ENCODE measurements around the gene SLC35B4.

Gene SLC35B4

DNA sequence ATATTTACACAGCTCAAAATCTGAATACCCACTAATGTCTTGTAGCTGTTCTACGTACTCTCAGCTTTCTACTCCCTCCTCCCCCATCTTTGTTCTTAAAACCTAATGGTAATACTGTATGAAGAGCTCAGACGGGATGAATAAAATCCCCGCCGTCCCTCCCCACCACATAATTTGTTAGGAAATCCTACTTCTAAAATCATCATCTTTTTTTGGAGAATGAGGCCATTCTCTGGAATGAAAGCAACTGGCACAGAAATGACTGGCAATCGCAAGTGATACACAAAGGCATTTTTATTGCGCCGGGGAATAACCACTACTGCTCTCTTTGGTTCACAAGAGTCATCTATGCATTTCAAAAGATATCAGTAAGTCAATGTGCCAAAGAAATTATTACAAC, 27.3 kb downstream of the SLC35B4 start:
- DNase-seq = no peak

DNA sequence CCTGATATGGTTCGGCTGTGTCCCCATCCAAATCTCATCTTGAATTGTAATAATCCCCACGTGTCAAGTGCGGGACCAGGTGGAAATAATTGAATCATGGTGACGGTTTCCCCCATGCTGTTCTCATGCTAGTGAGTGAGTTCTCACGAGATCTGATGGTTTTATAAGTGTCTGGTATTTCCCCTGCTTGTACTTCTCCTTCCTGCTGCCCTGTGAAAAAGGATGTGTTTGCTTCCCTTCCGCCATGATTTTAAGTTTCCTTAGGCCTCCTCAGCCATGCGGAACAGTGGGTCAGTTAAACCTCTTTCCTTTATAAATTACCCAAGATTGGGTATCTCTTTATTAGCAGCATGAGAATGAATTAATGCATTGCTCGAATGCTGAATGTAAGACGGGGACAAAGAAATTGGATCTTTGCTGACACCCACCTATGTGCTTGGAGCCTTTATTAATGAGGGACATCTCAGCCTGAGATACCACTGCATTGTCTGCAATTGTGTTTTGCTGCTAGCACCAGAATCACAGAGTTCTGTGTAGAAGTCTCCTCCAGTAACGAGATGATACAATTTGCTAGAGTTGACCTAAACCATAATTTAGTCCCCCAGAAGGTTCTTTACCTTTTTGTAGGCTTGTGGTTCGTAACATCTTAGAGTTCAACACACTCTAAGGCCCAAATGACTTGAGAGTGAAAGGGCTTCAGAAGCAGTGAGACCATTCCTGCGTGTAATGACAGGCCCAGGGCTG, 28.6 kb downstream of the SLC35B4 start:
- peak in 1 of 2 donors; percentile 18 for DNase-seq

DNA sequence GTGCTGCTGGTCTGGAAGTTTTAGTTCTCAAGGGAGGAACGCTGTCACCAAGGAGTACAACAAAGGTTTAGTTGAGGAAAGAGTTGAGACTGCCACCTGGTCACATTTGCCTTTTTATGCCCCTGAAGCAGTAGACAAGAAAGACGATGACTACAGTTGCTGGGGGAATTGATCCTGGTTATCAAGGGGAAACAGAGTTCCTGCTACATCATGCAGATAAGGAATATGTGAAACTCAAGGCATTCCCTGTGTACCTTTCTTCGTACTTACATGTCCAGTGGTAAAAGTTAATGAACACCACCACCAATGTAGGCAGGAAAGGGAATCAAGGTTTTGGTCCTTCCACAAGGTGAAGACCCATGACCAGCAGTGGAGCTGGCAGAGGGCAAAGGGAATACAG, 31.8 kb downstream of the SLC35B4 start:
- DNase-seq = no peak

DNA sequence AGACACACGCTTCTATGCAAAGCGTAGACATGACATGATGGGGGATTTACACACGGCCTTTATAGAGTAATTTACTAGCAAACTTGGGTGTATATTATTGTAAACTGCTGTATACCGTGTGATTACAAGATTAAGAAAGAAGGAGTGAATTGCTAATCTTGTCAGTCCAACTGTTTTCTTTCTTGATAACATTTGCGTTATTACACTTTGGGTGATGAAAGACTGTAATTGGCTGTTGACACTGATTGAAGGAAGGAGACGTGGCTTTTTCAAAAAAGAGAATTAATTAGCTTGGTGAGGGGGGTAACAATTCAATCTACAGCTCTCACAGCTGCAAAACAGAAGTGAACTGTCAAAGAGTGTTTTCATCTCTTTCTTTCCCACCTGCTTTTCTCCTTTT, 32.7 kb downstream of the SLC35B4 start:
- no peak for DNase-seq

DNA sequence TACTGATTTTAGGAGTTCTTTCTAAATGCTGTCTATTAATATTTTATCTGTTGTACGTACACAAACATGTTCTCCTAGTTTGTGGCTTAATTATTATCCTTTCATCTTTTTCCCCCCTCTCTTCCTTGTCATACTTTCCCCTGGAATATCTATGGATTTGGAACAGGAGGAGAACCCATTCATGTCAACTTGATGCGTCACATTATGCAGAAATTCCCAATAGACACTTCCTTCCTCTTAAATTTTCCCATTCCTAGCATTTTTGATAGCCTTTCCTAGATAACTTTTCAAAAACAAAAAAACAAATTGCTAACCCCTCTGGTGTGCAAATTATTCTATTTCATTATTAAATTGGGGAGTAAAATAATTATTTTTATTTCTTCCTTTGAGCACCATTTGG, 36.2 kb downstream of the SLC35B4 start:
- no peak for DNase-seq

DNA sequence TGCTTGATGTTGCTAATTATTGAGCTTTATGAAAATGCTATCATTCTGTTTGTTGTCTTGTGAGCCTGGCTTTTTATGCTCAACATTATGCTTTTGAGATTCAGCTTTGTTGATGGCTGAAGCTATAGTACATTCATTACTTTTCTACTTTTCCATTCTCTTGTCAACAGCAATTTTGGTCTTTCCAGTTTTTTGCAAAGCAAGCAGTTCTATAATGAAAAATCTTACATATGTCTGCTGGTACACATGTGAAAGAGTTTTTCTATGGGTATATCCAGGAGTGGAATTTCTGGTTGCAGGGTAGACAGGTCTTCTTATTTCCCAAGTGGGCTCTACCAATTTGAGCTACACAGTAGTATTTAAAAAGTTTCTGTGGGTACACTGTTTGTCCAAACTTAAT, 36.8 kb downstream of the SLC35B4 start:
- no peak for DNase-seq

DNA sequence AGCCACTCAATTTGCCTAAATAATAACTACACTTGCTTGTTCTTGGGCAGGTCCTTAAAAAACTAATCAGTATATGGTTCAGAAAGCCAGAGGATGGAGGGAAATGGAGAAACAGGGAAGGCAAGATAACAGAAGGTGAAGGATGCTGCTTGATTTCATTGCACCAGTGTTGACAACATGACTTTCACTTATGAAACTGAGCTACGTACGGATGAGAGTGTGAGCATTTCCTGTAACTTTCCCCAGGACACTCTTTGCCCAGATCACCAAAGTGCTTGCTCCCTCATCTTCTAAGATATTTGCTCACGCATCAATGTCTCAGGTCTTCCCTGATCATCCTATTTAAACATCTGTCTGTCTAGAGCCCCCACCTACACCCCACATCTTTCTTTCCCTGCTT, 37.4 kb downstream of the SLC35B4 start:
- DNase-seq = no peak

DNA sequence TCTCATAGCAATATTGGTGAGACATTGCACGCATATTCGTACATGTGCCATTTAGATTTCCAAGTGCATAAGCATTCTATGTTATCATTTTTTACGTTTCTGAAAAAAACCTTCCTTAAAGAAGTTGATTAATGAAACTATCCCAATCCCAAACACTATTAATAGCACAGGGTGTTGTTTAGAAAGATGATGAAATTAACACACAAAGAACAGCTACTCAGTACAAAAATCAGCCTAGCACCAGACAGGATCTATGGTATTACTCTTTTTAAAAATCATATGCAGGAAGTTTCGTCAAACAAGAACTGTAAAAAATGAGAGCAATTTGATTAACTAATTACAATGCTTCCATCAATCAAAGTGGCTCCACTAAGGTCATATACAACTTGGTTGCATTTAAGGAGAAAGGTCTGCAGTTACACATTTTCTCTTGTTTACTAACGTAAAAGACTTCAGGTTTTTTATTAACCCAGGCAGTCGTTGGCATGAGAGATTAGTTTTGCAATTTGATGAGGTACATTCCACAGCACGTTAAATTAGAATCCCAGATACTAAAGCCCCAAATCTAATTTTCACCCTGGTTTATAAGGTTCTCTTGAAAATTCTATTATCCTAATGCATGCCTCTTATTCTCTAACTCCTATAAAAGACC, 38.1 kb downstream of the SLC35B4 start:
- no peak for DNase-seq

DNA sequence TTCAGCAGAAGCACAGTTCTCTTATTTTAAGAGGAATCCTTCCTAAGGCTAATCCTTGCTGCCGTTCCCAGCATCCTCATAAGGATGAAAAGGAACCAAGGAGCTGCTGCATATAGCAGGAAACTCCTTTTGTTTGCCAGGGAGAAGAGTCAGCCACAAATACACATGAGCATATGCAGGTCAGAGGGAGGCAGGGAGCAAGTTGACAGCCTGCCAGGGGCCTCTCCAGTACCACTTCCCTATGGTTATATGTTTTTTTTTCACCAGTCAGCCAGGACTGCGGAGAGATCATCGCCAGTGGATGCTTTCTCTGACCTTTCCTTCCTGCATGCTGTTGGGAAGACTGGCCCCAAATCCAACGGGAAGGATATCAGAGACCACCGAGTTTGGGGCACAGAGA, 39.8 kb downstream of the SLC35B4 start:
- no peak for DNase-seq

DNA sequence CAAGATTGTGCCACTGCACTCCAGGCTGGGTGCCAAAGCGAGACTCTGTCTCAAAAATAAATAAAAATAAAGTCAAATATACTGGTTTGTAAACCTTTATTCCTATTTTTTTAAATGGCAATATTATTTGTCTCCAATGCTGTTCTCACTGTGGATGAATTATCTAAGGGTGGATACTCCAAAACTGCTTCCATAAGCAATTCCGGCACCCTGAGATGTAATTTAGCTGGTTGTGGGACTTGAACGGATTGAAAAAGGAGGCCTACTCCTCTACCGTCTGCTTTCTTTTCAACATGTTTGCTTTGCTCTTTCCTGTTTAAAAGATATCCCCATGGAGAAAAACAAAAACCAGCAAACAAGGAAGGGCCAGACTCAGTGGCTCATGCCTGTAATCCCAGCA, 54.4 kb downstream of the SLC35B4 start:
- no peak for DNase-seq

DNA sequence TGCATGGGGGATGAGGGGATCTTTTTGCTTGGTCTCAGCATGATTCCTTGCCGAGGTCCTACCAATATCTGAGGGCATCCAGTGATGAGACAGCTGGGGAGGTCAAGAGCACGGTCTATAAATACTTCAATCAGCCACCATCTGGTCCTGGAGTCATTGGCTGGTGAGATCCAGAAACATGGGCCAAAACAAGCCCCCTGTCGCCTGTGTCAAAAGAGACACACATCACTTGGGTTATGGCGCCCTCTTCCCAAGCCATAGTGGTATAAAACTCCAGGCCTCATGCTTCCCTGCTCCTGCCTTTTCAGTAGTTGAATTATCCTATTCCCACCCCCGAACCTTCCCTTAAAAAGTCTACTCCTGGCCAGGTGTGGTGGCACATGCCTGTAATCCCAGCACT, 60.9 kb downstream of the SLC35B4 start:
- no peak for DNase-seq

DNA sequence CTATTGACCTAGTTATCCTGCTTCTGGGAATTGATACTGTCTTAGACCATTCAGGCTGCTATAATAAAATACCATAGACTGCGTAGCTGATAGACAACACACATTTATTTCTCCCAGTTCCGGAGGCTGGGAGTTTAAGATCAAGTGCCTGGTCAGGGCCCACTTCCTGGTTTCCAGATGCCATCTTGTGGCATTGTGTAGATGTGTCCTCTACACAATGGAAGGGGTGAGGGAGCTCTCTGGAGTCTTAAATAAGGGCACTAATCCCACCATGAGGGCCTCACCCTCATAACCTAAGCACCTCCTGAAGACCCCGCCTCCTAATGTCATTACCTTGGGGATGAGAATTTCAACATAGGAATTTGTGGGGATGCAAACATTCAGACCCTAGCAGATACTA, 62.4 kb downstream of the SLC35B4 start:
- DNase-seq = peak; percentile 4 to 45

DNA sequence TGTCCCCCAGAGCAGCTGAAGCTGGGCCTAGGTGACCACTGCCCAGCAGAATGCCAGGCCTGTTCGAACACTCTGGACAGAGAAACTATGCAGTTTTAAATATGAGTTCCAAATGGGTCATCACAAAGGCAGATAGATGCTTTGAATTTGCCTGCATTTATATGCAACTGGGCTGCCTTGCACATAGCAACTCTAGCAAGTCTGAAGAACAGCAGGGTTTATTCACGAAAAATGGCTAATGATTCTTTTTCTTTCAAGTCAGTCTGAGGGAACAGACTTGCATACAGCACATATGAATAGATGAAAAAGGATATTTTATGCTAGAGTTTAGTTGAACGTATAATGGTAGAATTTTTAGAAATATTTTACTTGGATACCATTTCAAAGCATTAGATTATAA, 68.5 kb downstream of the SLC35B4 start:
- no peak for DNase-seq

DNA sequence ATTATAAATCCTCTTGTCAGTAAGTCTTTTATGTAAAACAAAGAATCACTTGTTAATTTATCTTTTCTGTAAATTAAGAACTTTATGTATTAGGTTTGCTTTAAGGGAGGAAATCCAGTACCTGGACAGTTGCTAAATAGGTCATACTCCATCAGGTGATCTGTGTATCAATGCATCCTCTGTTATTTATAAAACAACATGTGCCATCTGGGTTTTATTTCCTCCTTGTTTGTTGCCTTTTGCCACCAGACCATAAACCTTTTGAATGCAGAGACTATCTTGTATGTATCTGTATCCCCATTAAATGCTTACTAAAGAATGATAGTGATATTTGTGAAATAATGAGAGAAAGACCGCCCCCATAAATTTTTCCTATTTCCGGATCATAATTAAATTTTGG, 70.0 kb downstream of the SLC35B4 start:
- no peak for DNase-seq

DNA sequence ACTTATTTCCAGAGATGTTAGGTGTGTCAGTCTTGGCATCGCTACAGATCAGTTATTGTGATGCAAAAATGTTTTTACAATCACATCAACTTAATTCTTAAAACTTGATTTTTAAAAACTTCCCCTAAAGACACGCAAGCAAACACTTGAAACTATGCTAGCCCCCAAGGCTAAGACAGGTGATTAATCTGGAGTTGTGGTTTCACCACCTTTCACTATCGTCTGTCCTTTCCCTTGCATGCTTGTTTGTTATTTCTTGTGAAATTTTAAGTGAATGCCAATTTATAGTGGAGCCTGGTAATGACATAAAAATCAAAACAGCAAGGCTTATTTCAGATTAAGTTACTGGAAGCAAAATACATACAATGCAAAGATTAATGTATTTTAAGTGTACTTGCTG, 70.4 kb downstream of the SLC35B4 start:
- DNase-seq = no peak

DNA sequence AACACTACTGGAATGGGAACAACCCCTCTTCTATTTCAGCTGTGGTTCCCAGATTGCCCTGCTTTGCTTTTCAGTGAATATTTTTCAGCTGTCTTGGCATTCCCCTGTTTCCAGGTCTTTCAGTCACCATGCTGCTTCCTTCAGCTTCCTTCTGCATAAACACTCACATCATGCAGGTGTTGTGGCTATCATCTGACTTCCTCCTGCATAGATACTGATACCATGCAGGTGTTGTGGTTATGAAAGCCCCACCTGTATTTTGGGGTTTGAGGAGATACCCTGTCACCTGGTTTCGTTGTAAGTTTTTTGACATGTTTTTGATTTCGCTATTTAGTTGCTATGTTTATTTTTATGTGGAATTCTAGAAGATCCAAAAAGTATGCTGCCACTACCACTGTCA, 71.5 kb downstream of the SLC35B4 start:
- DNase-seq = no peak

All from inflammatory macrophage treated with lipopolysaccharide for 1 hour (primary cell).